ENCODE results near the gene PTGER1.
A peak's percentile ranks its signal among the peaks of the same experiment; 100 is the strongest.

The PTGER1 gene

GRCh38 chr19:14502334-14503092 is 27.4 kb upstream of the PTGER1 start:
- no peak for DNase-seq (ENCODE audit: low read depth)

DNA sequence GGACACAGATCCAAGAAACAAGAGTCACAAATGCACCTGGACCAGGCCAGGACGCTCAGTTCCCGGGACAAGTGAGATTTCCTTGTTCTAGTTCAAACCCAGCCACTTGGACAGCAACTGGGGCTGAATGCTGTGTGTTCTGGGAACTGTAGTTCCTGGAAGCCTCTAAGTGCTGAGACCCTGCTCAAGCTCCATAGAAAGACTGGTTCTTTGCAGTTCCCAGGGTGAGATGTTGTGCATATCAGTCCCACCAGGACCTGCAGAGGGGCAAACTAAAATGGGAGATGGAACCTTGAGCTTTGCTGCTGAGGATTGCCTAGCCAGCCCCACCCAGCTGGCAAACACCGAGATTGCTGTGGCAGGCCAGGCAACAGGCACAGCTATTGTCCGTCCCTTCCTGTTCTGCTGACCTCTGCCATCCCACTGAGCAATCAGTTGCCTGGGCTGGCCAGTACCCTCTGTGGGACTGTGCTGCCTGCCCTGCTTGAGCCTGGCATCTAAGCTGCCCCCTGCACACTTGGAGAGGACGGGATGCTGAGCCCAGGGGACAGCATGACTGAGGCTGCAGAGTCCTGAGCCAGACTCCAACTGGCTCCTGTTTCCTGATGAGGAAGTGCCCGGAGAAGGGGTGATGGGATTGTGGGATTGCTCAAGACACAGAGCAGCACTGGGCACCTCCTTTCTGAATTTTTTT is 22.2 kb upstream of the PTGER1 start:
- DNase-seq (ENCODE audit: low read depth): no peak

- no peak for DNase-seq (ENCODE audit: low read depth)
Measured at GRCh38 chr19:14496834-14497227, 21.7 kb upstream of the PTGER1 start.

GRCh38 chr19:14496029-14496833 is 21.1 kb upstream of the PTGER1 start, which contains the start of gene GIPC1:
TSS of gene GIPC1 (minus strand) at chr19:14496127. CDS start at chr19:14482976, 13,151 bp downstream.
- DNase-seq (ENCODE audit: low read depth): peak; percentile 72

GRCh38 chr19:14495672-14496028 is 20.5 kb upstream of the PTGER1 start:
- DNase-seq (ENCODE audit: low read depth): no peak

- DNase-seq (ENCODE audit: low read depth): no peak
Measured at GRCh38 chr19:14494910-14495671, 19.9 kb upstream of the PTGER1 start.

DNA sequence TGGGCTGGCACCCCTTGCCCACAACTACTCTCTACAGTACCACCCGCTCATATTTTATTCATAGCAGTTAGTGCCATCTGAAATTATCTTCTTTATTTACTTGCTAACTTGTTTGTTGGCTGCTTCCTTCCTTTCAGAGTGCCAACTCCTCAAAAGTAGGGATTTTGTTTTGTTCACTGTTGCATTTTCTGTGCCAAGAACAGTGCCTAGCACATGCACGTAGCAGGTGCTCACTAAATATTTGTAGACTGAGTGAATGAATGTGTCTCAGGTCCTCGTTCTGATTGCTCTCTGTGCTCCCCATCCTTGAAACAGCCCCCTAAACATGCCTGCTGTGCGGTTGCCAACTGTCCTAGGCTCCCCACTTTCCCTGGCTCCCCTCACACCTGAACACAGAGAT is 19.3 kb upstream of the PTGER1 start:
- no peak for DNase-seq (ENCODE audit: low read depth)

DNA sequence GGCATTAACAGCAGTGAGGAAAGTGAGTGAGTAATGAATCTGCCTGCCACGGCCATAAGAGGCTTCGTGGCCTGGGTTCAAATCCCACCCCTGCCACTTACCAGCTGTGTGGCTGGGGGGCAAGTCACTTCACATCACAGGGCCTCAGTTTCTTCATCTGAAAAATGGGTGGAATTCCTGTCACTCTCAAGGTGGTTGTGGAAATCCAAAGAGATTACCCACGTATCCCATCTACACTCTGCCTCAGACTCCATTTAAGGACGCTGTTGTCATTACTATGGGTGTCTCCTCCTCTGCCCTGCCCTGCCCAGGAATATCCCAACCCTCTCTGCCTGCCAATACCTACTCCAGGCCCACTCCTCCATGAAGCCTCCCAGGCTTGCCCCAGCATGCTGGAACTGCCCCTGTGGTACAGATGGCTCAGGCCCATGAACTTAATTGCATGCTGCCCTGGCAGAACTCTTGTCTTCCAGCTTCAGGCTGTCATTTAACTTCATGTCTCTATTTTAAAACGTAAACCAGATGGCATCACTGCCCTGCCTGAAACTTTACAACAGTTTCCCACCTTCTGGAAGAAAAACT is 17.7 kb upstream of the PTGER1 start:
- no peak for DNase-seq (ENCODE audit: low read depth)

- DNase-seq (ENCODE audit: low read depth): no peak
Measured at GRCh38 chr19:14487370-14488125, 12.4 kb upstream of the PTGER1 start.

GRCh38 chr19:14482172-14482941 is 7.2 kb upstream of the PTGER1 start:
- DNase-seq (ENCODE audit: low read depth): no peak

GRCh38 chr19:14480700-14481079 is 5.5 kb upstream of the PTGER1 start:
- no peak for DNase-seq (ENCODE audit: low read depth)

DNA sequence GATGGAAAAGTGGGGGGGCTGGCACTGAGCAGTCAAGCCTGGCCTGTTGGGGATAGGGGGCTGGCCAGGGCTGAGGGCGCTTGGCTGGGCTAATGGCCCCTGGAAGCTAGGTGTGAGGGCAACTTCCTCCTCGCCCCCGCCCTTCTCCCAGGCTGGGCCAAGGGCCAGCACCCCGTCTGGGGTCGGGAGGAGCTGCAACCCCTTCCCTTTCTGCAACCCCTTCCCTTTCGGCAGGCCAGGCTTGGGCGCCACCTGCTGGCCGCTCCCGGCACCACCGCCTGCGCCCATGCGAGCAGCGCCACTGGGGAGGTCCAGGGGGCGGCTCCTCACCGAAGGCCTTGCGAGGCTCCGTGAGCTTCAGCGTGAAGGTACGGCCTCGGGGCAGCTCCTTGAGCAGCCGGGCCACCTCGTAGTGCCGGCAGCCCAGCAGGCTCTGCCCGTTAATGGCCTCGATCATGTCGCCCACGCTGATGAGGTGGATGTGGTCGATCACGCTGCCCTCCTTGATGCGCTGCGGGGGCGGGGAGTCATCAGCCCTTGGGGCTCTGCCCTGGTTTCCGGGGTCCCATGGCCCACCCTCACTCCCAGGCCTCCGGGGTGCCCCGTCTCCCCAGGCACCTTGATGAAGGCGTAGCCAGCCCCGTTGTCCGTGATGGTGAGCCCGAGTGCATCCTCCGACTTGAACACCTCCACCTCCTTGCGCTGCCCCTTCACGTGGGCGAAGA is 5.0 kb upstream of the PTGER1 start:
- peak; percentile 49 for DNase-seq (ENCODE audit: low read depth)

DNA sequence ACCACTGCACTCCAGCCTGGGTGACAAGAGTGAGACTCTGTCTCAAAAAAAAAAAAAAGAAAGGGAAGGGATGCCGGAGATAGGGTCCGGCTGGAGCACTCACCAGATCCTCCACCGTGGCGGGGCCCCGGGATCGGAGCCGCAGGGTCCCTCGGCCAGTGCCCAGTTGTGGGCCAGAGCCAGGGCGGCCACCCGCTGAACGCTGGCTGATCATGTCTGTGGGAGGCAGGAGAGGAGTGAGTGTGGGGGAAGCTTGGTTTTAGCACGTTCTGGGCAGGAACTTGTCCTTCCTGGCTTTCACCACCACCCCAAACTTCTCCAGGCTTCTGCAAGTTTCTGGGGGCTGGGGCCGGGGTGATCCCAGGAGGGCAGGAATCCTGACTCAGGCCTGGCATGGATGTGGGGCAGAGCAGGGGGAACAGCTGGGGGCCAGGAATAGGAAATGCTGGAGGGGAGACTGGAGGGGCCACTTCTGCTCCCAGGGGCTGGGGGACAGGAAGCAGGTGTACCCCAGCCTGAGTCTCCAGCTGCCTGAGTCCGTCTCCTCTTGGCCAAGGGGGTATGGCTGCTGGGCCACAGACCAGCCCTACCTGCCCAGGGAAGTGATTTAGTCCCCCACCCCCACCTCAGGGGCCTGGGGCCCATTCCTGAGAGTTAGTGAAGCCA is 4.3 kb upstream of the PTGER1 start:
- DNase-seq (ENCODE audit: low read depth): no peak

- DNase-seq (ENCODE audit: low read depth): no peak
Measured at GRCh38 chr19:14478113-14478545, 3.0 kb upstream of the PTGER1 start.

DNA sequence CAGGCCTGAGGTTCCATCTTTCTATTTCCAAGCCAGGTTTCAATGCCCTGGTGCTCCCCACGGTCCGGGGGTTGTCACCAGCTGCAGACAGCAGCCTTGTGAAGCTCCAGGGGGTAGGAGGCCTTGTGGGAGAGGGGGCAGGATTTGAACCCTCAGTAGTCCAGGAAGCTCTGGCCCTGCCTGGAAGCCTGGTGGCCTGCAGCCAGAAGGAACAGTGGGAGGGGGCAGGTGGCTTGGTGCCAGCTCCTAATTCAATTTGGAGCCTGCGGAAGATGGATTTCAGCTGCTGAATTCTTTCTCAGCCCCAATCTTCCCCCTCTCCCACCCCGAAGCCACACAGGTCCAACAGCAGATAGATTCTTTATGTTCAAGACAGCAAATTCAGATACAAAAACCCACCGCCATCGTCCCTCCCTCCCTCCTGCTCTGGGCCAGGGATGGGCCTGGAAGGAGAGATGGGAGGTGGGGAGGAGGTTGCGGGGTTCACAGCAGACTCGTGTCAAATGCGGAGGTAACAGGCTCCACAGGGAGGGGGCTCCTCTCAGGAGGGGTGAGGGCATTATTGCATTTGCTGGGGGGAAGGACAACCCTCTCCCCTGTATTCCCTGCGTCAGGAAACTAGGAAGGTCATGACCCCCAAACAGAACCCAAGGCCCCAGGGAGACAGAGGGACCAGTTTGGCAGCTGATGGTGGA is 2.4 kb upstream of the PTGER1 start:
- no peak for DNase-seq (ENCODE audit: low read depth)

DNA sequence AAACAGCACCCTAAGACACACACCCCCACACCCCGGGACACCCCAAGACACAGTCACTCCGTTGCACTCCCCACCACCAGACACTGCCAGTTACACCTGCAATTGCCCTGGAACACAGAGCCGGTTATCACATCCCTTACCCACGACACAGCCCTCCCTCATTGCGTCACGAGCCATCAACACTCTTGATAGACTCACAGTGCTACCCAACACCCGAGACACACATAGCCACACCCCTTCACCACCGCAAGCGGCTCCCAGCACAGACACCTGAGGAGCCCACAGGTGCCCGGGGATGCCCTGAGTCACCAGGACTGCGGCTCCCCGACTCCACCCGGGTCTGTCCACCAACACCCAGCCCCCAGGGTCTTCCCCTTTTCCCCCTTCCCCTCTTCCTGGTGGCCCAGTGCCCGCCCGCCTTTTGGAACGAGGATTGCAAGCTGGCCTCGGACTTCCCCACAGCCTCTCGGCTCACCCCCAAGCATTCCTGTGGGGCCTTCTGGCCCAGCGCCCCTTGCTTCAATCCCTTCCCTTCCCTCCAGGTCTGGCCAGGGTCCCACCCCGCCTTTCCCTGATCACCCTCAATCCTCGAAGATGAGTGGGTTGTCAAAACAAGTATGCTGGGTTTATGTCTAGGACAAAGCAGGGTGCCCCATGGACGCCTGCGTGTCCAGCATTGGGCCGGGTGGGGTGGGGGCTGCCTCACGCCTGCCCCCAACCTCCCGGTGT is 1.7 kb upstream of the PTGER1 start:
- peak; percentile 19 for DNase-seq (ENCODE audit: low read depth)

DNA sequence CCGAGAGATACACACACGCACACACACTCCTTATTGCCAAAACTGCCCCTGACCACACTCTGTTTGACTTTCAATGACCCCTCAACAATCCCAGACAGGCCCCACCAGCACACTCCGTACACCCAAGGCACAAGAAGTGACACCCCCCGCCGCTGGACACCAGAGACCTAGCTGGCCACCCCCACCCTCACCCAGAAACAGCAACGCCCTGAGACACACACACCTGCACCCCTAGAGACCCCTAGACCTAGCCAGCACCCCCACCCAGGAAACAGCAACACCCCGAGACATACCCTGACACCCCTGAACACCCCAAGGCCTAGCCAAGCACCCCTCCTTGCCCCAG is 1.1 kb upstream of the PTGER1 start:
- DNase-seq (ENCODE audit: low read depth): no peak

DNA sequence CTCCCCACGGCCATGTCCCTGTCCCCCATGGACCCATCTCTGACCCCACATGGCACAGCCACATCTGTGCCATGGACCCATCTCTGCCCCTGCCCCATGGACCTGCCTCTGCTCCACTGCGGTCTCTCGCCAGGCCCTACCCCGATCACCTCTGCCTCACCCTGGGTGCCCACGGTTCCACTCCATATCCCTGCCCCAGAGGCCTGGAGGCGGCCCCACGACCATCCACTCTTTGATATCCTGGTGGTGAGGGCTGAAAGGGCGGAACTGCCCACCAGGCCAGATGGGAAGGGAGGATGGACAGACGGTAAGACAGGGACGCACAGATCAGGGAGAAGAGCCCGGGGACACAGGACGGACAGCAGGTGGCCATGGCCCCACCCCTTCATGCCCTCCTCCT is 327 bp downstream of the PTGER1 start:
- DNase-seq (ENCODE audit: low read depth): no peak
